GM21526 (cell line): ENCODE measurements around the gene PXN.

Source experiments
- ATAC-seq: cut with Tn5 transposase; IDR thresholded peaks from one replicate; pipeline ENCODE4 v1.9.1; 2021; ENCODE audit warnings: moderate library complexity; ENCODE audit not compliant: unreplicated experiment, low FRiP score

PXN gene

GRCh38 chr12:120265473-120266179, at the start of gene PXN:
TSS of gene PXN (minus strand) at chr12:120265730. CDS start at chr12:120265629, 101 bp downstream.
- ATAC-seq: peak; percentile 50

- ATAC-seq: no peak
Observed at GRCh38 chr12:120314220-120314619, 48.7 kb upstream of the PXN start.

GRCh38 chr12:120301962-120302815, 36.7 kb upstream of the PXN start, which contains the start of gene SIRT4:
TSS of gene SIRT4 (plus strand) at chr12:120302321. CDS start at chr12:120303562, 1,241 bp downstream.
- ATAC-seq: peak; percentile 91

- ATAC-seq: peak; percentile 57
Observed at GRCh38 chr12:120292661-120293531, 27.4 kb upstream of the PXN start, which contains the start of gene RNU4-1. TSS of gene RNU4-1 (minus strand) at chr12:120293237.

DNA sequence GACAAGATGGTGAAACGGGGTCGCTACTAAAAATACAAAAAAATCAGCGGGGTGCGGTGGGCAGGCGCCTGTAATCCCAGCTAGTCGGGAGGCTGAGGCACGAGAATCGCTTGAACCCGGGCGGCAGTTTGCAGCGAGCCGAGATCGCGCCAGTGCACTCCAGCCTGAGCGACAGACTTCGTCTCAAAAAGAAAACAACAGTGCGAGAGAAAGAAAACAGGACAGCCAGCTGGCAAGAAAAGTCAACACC, 26.8 kb upstream of the PXN start:
- no peak for ATAC-seq

DNA sequence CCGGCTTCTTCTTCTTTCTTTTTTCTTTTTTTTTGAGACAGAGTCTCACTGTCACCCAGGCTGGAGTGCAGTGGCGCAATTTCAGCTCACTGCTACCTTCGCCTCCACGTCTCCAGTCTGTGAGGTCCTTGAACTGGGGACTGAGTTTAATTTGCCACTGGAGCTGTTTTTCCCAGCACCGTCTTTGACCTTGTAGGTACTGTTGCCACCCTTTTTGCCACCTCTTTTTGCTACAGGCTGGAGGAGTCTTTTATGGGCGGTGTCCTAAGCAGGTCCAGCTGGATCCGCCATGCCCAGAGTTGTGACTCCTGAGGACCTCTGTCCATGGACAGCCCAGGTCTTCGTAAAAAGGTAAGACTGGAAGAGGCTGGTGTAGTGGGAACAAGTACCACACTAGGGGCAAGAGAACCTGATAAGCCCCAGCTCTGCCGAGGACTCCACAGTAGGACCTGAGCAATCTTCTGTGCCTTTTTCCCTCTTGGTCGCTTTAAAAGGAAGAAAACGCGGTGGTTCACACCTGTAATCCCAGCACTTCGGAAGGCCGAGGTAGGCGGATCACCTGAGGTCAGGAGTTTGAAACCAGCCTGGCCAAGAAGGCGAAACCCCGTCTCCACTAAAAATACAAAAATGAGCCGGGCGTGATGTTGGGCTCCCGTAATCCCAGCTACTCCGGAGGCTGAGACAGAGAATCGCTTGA, 25.2 kb upstream of the PXN start:
- ATAC-seq: no peak

DNA sequence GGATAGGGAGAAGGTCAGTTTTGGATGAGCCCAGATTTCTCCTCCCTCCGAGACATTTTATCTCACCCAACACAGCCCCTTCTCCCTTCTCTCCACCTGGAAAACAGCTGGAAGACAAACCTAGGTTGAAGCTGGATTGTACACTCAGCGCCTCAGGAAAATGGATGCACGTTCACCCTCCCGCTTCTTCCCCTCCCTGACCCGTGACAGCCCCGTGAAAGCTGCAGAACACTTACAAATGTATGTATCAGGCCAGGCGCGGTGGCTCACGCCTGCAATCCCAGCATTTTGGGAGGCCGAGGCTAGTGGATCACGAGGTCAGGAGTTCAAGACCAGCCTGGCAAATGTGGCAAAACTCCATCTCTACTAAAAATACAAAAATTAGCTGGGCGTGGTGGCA, 22.0 kb upstream of the PXN start:
- no peak for ATAC-seq

DNA sequence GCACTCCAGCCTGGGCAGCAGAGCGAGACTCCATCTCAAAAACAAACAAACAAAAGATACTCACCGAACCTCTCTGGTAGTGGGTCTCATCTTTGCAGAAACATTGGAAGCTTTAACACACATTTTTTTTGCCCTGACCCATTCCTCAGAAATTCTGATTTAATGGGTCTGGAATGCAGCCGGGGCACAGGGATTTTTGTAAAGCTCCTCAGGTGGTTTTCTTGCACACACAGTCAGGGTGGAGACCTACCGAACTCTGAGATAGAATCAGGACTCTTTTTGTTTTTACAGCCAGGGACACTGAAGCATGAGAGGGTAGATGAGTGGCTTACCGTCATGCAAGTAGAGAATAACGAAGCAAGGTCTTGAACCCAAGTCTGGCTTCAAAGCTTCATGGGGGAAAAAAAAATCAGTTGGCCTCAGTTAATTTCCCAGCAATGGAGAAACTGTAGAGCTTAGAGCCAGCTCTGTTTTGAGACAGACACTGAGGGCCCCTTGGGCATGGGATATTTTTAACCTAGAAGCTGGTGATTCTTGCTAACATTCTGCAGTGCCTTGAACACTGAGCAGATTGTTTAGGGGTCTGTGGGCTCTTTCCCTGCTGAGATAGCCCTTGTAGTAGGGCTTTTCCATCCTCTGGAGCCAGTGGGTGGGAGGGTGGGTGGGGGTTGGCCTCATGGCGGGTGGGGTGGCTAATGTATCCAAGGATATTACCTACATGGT, 21.4 kb upstream of the PXN start:
- no peak for ATAC-seq

DNA sequence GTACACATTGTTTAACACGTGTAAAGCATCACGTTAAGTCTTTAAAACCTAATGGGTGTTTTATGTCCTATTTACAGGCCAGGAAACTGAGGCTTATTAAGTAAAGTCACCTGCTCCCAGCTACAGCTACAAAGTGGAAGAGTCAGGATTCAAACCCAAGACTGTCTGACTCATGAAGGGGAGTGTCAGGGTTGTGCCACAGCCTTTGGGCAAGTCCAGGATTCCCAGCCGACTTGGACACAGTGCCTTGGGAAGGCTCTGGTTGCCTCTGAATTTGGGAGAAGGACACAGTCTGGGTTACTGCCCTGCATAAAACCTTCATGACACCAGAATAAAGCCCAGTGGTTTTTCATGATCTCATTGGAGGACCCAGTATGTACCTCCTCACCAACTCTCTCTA, 18.9 kb upstream of the PXN start:
- ATAC-seq: no peak

DNA sequence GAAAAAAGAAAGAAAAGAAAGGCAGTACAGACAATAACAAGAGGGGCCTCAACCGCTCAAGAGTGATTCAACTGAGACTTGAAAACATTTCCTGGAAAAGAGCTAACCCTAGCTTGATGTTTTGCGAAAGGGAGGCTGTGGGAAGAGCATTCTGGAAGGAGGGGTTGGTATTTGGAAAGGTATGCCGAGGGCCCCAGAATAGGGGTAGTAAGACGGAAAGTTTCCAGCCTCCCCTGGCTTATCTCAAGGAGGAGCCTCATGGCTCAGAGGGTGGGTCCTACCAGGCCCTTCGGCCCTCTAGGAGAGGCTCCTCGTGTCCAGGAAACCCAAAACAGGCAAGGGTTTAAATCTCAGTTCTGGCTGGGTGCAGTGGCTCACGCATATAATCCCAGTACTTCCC, 17.8 kb upstream of the PXN start:
- no peak for ATAC-seq

DNA sequence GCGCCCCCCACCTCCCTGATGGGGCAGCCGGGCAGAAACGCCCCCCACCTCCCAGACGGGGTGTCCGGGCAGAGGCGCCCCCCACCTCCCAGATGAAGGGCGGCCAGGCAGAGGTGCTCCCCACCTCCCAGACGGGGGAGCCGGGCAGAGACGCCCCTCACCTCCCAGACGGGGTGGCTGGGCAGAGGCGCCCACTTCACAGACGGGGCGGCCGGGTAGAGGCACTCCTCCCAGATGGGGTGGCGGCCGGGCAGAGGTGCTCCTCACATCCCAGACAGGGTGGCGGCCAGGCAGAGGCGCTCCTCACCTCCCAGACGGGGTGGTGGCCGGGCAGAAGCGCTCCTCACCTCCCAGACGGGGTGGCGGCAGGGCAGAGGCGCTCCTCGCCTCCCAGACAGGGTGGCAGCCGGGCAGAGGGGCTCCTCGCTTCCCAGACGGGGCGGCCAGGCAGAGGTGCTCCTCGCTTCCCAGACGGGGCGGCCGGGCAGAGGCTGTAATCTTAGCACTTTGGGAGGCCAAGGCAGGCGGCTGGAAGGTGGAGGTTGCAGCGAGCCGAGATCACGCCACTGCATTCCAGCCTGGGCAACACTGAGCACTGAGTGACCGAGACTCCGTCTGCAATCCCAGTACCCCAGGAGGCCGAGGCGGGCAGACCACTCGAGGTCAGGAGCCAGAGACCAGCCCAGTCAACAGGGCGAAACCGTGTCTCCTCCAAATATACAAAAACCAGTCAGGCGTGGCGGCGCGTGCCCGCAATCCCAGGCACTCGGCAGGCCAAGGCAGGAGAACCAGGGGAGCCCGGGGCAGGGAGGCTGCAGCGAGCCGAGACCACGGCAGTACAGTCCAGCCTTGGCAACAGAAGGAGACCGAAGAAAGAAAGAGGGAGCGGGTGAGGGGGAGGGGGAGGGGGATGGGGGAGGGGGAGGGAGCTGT, 12.9 kb upstream of the PXN start:
- ATAC-seq: no peak

DNA sequence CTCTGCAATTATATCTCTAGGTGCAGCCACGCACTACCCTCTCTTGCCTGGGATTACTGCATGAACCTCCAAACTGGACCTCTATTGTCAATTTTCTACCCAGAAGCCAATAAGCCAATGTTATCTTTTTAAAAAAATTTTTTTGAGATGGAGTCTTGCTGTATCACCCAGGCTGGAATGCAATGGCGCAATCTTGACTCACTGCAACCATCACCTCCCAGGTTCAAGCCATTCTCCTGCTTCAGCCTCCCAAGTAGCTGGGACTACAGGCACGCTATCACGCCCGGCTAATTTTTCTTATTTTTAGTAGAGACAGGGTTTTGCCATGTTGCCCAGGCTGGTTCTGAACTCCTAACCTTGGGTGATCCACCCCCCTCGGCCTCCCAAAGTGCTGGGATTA, 11.2 kb upstream of the PXN start:
- no peak for ATAC-seq

GRCh38 chr12:120267736-120268135, 2.2 kb upstream of the PXN start:
- ATAC-seq: no peak

DNA sequence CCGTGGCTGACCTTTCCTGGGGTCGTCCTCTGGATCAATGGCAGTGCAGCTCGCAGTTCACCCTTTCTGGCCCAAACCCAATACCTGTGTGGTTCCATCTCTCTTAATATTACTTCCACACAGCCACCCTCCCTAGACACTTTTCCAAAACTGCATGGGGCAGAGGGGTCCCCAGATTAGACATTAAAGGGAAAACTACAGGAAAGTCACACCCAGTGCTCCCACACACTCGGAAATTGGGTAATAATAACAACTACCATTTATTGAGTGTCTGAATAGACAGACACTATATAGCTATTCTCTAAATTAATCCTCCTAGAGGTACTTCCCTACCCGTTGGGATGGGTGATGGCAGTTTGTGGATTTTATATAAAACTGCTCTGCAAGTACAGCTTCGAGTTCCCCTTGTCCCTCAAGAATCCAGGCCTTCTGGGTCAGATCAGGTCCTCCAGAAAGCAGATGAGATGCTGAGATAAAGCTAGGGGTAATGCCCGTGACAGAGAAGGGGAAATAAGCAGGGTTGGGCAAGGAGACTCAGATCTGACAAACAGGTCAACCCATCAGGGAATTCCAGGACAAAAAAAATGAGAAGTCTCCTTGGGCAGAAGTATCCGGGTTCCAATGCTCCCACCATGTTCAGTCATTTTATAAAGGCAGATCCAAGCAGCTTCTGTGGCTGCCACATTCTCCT, 795 bp upstream of the PXN start:
- no peak for ATAC-seq

DNA sequence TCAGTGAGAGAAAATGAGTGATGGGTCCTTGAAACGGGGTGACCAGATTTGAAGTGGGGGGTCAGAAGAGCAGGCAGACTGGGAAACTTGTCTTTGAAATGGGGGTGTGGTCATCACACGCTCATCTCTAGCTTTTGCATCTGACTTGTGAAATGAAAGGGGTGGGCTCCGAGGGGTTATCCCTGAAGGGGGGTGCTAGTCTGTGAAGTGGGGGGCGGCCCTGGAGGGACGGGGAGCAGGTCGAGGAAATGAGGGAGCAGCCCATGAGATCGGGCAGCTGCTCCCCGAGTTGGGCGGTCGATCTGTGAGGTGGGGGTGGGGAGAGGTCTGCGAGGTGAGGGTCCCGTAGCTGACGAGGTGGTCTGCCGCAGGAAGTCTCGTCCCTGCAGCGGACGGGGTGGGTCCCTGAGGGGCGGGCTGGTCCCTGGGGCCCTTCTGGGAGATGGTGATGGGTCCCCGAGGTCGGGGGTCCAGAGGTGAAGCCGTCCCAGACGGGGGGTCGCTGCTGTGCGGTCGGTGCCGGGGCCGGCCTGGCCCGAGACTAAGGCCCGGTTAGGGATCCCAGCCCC, 542 bp downstream of the PXN start:
- ATAC-seq: peak; percentile 20

- no peak for ATAC-seq
Observed at GRCh38 chr12:120264086-120264903, 1.2 kb downstream of the PXN start.

- no peak for ATAC-seq
Observed at GRCh38 chr12:120263748-120264085, 1.8 kb downstream of the PXN start.
